ENCODE measurements around the gene ASAP3. TPM values are rescaled to one million over a fixed set of nuclear protein-coding genes. Genes with fewer than 3 reads are reported as not detected.

The ASAP3 gene
- total RNA-seq, 1 experiment from 2014 or later = 17.6 TPM

GRCh38 chr1:23459338-23459757, 24.6 kb downstream of the ASAP3 start:
- Histone ChIP-seq H3K9me3 (ENCODE audit: insufficient read depth, low read depth) (no peaks in the 10 kb centered on the region), H4K20me1 (ENCODE audit: insufficient read depth) (no peaks in the 10 kb centered on the region), H3K27me3 (ENCODE audit: insufficient read depth, low read depth) (no peaks in the 10 kb centered on the region), H2AFZ (no peak overlapping the region), H3K4me1 (replicated peaks; ENCODE audit: insufficient read depth) (no peaks in the 10 kb centered on the region), H3K4me2 (no peak overlapping the region), H3K79me2 (ENCODE audit: low read depth) (no peaks in the 10 kb centered on the region), H3K4me3 (no peak overlapping the region), H3K27ac (no peak overlapping the region), H3K9me2 (ENCODE audit: insufficient read depth) (no peaks in the 10 kb centered on the region), H3K36me3 (ENCODE audit: low read depth) (no peaks in the 10 kb centered on the region), H3F3A (ENCODE audit: insufficient read depth, low read depth) (no peaks in the 10 kb centered on the region)
- ChIA-PET POLR2A (ENCODE audit: unreplicated experiment) (interaction anchor here (0.6 kb wide), 1 partner anchor 69 kb away, joined by 3 read pairs; no protein-coding TSS in a partner anchor), CTCF (no interaction called here)
- intact Hi-C loops (cut with micrococcal nuclease; ENCODE audit: unreplicated experiment) = no loop called here
- no peak for TF ChIP-seq CTCF (conservative IDR thresholded peaks at IDR 0.05)
- no peak for TF ChIP-seq EZH2 (IDR thresholded peaks at IDR 0.05; ENCODE audit: low read depth)
- DNase-seq = no peak
- no TSS peak for BruUV-seq (replicated peaks)

- no TSS peak for BruUV-seq (replicated peaks)
- peaks cover 18% of the 10 kb centered on the region for H3K4me1 ChIP-seq (replicated peaks; ENCODE audit: insufficient read depth)
- H3K36me3 ChIP-seq (ENCODE audit: low read depth) = no peaks in the 10 kb centered on the region
- H3K4me3 ChIP-seq = no peak overlapping the region
- H3K27ac ChIP-seq = no peak overlapping the region
- H3K4me2 ChIP-seq = no peak overlapping the region
- H3F3A ChIP-seq (ENCODE audit: insufficient read depth, low read depth) = peaks cover 4% of the 10 kb centered on the region; the same call in 1 of the 2 replicates
- CTCF ChIA-PET = no interaction called here
- H3K9me2 ChIP-seq (ENCODE audit: insufficient read depth) = no peaks in the 10 kb centered on the region
- no peaks in the 10 kb centered on the region for H3K27me3 ChIP-seq (ENCODE audit: insufficient read depth, low read depth)
- TF ChIP-seq EZH2 (IDR thresholded peaks at IDR 0.05; ENCODE audit: low read depth) (no peak), CTCF (conservative IDR thresholded peaks at IDR 0.05) (no peak)
- intact Hi-C loops (cut with micrococcal nuclease; ENCODE audit: unreplicated experiment) = no loop called here
- no peaks in the 10 kb centered on the region for H3K9me3 ChIP-seq (ENCODE audit: insufficient read depth, low read depth)
- POLR2A ChIA-PET (ENCODE audit: unreplicated experiment) = interaction anchor here (0.6 kb wide), 1 partner anchor 24 kb away, joined by 3 read pairs; no protein-coding TSS in a partner anchor
- no peak for DNase-seq
- no peak overlapping the region for H2AFZ ChIP-seq
- H3K79me2 ChIP-seq (ENCODE audit: low read depth) = no peaks in the 10 kb centered on the region
- H4K20me1 ChIP-seq (ENCODE audit: insufficient read depth) = no peaks in the 10 kb centered on the region
Observed at GRCh38 chr1:23456226-23456625, 27.8 kb downstream of the ASAP3 start.

- H3K27ac ChIP-seq = no peak overlapping the region
Observed at GRCh38 chr1:23453455-23454000, 30.5 kb downstream of the ASAP3 start.

More at GRCh38 chr1:23453455-23454000, 30.5 kb downstream of the ASAP3 start:
- Histone ChIP-seq H3K4me2 (no peak overlapping the region; the same call in 1 of the 2 replicates), H3F3A (ENCODE audit: insufficient read depth, low read depth) (peaks cover 4% of the 10 kb centered on the region; the same call in 1 of the 2 replicates), H3K9me3 (ENCODE audit: insufficient read depth, low read depth) (no peaks in the 10 kb centered on the region), H3K4me1 (replicated peaks; ENCODE audit: insufficient read depth) (peaks cover 33% of the 10 kb centered on the region), H3K4me3 (no peak overlapping the region), H3K79me2 (ENCODE audit: low read depth) (no peaks in the 10 kb centered on the region), H3K9me2 (ENCODE audit: insufficient read depth) (no peaks in the 10 kb centered on the region), H4K20me1 (ENCODE audit: insufficient read depth) (no peaks in the 10 kb centered on the region), H2AFZ (no peak overlapping the region), H3K27me3 (ENCODE audit: insufficient read depth, low read depth) (no peaks in the 10 kb centered on the region), H3K36me3 (ENCODE audit: low read depth) (no peaks in the 10 kb centered on the region)
- ChIA-PET CTCF (no interaction called here), POLR2A (ENCODE audit: unreplicated experiment) (no interaction called here)
- TF ChIP-seq CTCF (conservative IDR thresholded peaks at IDR 0.05) (no peak), EZH2 (IDR thresholded peaks at IDR 0.05; ENCODE audit: low read depth) (no peak)
- no TSS peak for BruUV-seq (replicated peaks)
- intact Hi-C loops (cut with micrococcal nuclease; ENCODE audit: unreplicated experiment) = loop anchor here (2.0 kb wide), 2 partner anchors 49 to 77 kb away; partner anchors contain the start of gene E2F2
- no peak for DNase-seq
